ENCODE measurements around the gene SLC27A1.
"Not testable (repeated sequence)": the region's sequence is repeated elsewhere in the genome, so short reads cannot be mapped to it uniquely, and the experiment has no call there.

SLC27A1 gene

GRCh38 chr19:17511724-17512573 lies 41.6 kb downstream of the SLC27A1 start:
- peak; percentile 88 for DNase-seq

GRCh38 chr19:17512574-17512939 lies 42.2 kb downstream of the SLC27A1 start:
- no peak for DNase-seq

- DNase-seq: no peak
Observed at GRCh38 chr19:17515408-17516149, 45.3 kb downstream of the SLC27A1 start.

GRCh38 chr19:17517898-17518297 lies 47.6 kb downstream of the SLC27A1 start:
- no peak for DNase-seq

GRCh38 chr19:17518654-17519053 lies 48.3 kb downstream of the SLC27A1 start:
- not testable (repeated sequence) for DNase-seq

- DNase-seq: no peak
Observed at GRCh38 chr19:17519967-17520366, 49.6 kb downstream of the SLC27A1 start.

GRCh38 chr19:17520865-17521264 lies 50.5 kb downstream of the SLC27A1 start:
- peak; percentile 23 for DNase-seq

- DNase-seq: peak; percentile 25
Observed at GRCh38 chr19:17522988-17523872, 52.9 kb downstream of the SLC27A1 start.

GRCh38 chr19:17524651-17525050 lies 54.3 kb downstream of the SLC27A1 start:
- DNase-seq: no peak

GRCh38 chr19:17525141-17525540 lies 54.8 kb downstream of the SLC27A1 start:
- DNase-seq: no peak

GRCh38 chr19:17526922-17527321 lies 56.6 kb downstream of the SLC27A1 start:
- no peak for DNase-seq

- DNase-seq: no peak
Observed at GRCh38 chr19:17527326-17527725, 57.0 kb downstream of the SLC27A1 start.

- no peak for DNase-seq
Observed at GRCh38 chr19:17528610-17529009, 58.3 kb downstream of the SLC27A1 start.

GRCh38 chr19:17529239-17530158 lies 59.2 kb downstream of the SLC27A1 start:
- no peak for DNase-seq

GRCh38 chr19:17530586-17530985 lies 60.3 kb downstream of the SLC27A1 start:
- no peak for DNase-seq

GRCh38 chr19:17532116-17532515 lies 61.8 kb downstream of the SLC27A1 start:
- no peak for DNase-seq

GRCh38 chr19:17532557-17532956 lies 62.2 kb downstream of the SLC27A1 start:
- DNase-seq: no peak

- DNase-seq: no peak
Observed at GRCh38 chr19:17534767-17535166, 64.4 kb downstream of the SLC27A1 start.

- no peak for DNase-seq
Observed at GRCh38 chr19:17536955-17537354, 66.6 kb downstream of the SLC27A1 start.

GRCh38 chr19:17538684-17539237 lies 68.4 kb downstream of the SLC27A1 start:
- DNase-seq: no peak

- DNase-seq: peak; percentile 73
Observed at GRCh38 chr19:17539238-17540117, 69.2 kb downstream of the SLC27A1 start.
